ENCODE measurements around the gene GTF2A2.
"Not testable (repeated sequence)": the region's sequence is repeated elsewhere in the genome, so short reads cannot be mapped to it uniquely, and the experiment has no call there.

Gene GTF2A2, protein sequence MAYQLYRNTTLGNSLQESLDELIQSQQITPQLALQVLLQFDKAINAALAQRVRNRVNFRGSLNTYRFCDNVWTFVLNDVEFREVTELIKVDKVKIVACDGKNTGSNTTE

GRCh38 chr15:59656897-59657634, at the start of gene GTF2A2:
Gene GTF2A2 (minus strand): TSS chr15:59657515. CDS start chr15:59652277, 5,238 bp downstream.
- peak; percentile 92 for DNase-seq (ENCODE audit: low spot score)

DNA sequence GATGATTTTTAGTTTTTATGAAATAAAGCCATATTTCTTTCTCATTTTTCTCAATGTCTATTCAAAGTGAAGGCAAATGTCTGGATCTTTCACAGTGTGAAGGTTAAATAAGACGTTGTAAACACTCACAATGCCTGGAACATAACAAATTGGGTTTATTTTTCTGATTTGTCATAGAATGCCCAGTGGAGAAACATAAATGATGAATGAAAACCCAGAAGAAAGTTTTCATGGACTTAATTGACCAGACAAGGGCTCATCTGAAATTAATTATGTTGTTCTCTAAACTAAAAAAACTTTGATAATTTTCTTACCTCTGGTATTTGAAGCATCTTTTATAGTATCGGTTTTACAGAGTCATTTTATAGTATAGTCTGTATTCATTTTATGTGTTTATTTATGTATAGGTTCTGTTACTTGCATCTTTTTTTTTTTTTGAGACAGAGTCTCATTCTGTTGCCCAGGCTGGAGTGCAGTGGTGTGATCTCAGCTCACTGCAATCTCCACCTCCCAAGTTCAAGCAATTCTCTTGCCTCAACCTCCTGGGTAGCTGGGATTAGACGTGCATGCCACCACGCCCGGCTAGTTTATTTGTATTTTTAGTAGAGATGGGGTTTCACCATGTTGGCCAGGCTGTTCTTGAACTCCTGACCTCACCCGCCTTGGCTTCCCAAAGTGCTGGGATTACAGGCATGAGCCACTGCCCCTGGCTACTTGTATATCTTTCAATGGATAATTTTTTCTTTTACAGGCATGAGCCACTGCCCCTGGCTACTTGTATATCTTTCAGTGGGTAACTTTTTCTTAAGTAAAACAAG, 46.9 kb upstream of the GTF2A2 start:
- no peak for DNase-seq (ENCODE audit: low spot score)

DNA sequence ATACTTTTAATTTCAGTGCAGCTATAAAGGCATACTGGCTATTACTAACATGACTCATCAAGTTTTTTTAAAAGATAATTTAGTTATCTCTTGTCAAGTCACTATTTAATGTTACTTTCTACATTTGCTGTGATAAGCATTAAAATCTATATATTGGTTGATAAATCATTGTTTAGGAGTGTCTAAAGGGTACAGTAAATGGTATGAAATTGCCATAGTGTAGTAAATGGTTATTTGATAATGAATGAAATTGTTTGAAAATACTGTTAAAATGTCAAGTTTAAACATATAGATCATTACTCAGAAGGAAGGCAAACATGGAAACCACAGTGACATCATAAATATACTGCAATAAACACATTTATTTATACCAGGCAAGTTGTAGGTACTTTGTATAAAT, 45.0 kb upstream of the GTF2A2 start:
- DNase-seq (ENCODE audit: low spot score) = no peak

DNA sequence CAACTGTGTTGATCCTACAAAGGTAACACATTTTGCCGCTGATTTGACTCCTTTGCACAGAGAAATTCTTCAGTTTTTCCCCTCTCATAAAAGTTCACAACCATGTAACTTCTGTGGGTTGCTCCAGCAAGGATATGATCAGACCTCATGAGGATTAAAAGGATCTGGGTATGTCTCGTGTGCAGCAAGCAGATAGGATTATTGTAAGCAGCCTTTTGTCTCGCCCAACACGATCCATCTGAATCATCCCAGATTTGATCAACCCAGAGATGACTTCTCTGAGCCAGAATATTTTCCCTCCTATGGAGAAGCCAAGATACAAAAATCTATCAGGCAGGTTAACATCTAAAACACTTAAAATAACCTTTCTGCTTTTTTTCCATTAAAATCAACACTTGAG, 44.6 kb upstream of the GTF2A2 start:
- no peak for DNase-seq (ENCODE audit: low spot score)

DNA sequence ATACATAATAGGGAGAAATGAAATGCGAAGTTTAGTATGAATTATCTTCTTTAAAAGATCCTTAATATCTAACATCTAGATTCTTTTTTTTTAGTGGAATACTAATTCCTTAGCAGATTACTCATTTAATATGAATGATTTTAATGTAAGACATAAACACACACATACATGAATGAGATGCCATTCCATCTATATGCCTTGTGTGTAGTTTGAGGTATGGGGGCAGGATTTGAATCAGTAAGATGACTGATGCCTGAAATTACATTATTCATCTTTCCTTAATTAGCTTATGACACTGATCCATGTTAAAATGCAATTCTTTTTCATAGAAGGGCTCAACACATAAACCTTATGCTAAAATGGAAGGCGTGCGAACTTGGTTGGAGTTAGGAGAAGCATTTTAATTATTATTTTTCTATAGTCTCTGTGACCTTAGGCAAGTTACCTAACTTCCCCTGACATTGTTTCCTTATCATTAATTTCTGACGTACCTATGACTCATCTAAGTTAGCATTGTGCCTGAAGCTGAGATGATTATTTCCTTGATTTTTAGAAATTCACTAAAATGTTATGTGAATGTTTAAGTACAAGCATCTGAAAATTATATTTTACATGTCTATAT, 42.6 kb upstream of the GTF2A2 start:
- DNase-seq (ENCODE audit: low spot score) = no peak

DNA sequence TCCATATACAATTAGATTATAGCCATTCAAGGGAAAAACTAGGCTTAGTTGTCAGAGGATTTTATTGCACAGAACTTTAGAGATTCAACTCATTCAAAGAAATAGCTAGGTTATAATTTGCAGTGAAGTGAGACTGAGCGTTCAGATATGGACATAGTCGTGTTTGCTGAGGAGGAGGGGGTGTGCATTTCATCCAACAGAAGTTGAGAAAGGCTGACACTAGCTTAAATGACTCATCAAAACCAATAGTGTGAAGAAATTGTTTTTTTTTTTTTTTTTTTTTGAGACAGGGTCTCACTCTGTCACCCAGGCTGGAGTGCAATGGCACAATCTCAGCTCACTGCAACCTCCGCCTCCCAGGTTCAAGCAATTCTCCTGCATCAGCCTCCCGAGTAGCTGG, 40.8 kb upstream of the GTF2A2 start:
- not testable (repeated sequence) for DNase-seq (ENCODE audit: low spot score)

GRCh38 chr15:59696332-59696731, 39.0 kb upstream of the GTF2A2 start:
- DNase-seq (ENCODE audit: low spot score) = no peak

- no peak for DNase-seq (ENCODE audit: low spot score)
Observed at GRCh38 chr15:59694779-59695178, 37.5 kb upstream of the GTF2A2 start.

DNA sequence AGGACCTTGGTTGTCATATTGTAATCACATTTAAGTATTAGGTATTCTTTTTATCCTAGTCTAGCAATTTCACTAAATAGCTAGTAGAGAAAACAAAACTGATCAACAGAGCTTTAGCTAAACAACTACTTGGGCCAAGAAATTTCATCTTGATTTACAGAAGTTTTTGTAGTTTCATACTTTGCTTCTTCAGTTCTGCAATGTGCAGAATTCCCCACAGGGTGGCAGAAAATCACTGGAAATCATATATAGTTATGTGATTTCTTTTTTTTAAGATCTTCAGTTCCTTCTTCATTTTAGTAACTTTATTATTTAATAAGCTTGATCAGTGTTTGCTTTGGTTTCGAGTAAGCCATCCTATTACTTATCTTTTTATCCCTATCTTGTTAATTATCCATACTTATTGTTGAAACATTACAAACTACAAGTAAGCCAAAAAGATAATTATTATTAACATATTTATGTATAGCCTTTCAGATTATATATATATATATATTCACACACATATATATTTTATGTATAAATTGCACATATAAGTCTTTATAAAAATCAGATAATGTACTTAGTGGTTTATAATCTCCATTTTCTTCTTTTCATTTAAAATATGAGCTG, 34.0 kb upstream of the GTF2A2 start:
- DNase-seq (ENCODE audit: low spot score) = no peak

DNA sequence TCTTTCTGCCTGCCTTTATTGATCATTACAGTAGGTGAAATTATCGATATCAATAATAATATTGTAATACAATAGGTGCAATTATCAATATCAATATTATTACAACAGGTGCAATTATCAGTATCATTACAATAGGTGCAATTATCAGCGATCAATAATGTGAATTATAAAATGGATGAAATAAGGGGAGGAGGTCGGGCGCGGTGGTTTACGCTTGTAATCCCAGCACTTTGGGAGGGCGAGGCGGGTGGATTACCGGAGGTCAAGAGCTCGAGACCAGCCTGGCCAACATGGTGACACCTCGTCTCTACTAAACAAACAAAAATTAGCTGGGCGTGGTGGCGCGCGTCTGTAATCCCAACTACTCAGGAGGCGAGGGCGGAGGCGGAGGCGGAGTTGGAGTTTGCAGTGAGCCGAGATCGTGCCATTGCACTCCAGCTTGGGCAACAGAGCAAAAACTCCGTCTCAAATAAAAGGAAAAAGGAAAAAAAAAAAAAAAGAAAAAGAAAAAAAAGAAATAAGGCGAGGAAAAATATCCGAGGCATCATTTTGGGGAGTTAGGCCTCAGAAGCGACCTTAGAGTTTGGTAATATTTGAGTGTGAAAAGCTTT, 32.4 kb upstream of the GTF2A2 start:
- no peak for DNase-seq (ENCODE audit: low spot score)

GRCh38 chr15:59688782-59689625, 31.7 kb upstream of the GTF2A2 start, which contains the start of gene BNIP2:
Gene BNIP2 (minus strand): TSS chr15:59689320. CDS start chr15:59682457, 6,863 bp downstream.
- DNase-seq (ENCODE audit: low spot score) = peak; percentile 91

GRCh38 chr15:59688423-59688781, 31.1 kb upstream of the GTF2A2 start:
- DNase-seq (ENCODE audit: low spot score) = no peak

DNA sequence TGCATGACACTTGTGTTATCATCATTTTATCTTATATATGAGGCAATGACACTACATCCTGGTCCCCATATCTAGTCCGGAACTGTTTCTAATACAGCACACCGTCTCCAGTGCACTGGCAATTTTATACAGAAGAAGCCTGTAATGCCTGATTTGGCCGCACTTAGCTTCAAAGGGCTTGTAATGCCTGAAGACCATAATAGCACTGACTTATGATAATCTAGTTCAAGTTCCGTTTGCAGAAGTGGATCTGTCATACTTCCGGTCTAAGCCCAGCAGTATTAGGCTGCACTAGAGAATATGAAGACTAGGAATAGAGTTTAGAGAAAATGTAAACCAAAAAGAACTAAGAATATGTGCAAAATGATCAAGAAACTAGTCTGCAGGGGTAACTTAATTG, 30.5 kb upstream of the GTF2A2 start:
- DNase-seq (ENCODE audit: low spot score) = no peak

DNA sequence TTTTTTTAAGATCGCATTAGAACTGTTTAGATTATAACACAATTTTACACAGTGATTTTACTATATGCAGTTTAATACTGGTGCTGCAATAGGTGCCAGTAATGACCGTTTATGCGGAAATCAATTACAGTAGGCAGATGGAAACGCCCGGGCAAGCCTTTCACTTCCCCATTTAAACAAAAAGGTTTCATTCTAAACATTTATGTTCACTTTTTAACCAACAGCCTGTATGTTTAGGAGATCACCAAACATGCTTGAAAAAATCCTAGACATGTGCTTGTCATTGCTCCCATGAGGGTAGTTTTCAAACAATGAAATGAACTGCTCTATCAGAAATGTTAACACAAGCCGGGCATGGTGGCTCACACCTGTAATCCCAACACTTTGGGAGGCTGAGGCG, 29.1 kb upstream of the GTF2A2 start:
- DNase-seq (ENCODE audit: low spot score) = no peak

GRCh38 chr15:59685737-59686297, 28.5 kb upstream of the GTF2A2 start:
- DNase-seq (ENCODE audit: low spot score) = no peak

- no peak for DNase-seq (ENCODE audit: low spot score)
Observed at GRCh38 chr15:59680870-59681269, 23.6 kb upstream of the GTF2A2 start.

DNA sequence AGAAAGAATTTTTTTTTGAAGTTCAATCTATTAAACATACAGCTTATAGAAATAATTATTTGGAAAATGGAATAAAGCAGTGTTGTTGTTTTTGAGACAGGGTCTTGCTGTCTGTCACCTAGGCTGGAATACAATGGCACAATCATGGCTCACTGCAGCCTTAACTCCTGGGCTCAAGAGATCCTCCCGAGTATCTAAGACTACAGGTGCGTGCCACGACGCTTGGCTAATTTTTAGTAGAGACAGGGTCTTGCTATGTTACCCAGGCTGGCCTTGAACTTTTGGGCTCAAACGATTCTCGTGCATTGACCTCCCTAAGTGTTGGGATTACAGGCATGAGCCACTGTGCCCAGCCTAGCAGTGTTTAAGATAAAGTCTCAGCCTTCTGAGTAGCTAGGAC, 23.0 kb upstream of the GTF2A2 start:
- DNase-seq (ENCODE audit: low spot score) = no peak

DNA sequence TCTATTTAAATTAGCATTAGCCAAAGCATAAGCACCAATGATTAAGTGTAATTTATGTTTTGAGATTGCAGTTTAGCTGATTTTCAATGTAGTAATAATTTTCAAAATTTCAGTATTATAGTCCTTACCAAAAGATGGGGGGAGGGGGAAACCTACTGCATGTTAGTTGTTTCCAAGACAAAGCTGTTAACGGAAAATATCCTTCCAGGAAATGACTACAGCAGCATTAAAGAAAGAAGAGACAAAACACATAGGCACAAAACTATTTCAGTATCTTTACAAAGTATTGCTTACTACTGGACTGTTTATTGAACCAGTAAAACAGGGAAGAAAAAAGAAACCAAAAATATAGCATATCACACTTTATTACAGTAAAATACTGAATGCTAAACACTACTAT, 21.3 kb upstream of the GTF2A2 start:
- DNase-seq (ENCODE audit: low spot score) = no peak

DNA sequence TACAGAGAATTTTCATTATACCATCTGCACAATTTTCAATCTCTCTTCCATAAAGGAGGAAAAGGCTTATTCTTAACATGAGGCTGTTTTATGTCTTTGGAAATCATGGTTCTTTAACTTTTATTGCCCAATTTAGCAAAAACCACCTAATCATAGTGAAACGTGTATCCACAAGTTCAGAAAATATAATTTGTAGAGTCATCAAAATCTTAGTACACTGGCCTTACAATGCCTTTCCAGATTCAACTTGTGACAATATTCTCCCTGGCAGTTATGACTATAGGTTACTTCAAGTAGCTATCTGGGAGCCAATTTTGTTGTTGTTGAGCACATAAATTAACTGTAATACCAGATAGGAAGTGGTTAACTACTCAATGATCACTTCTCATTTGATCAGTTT, 20.9 kb upstream of the GTF2A2 start:
- DNase-seq (ENCODE audit: low spot score) = no peak

DNA sequence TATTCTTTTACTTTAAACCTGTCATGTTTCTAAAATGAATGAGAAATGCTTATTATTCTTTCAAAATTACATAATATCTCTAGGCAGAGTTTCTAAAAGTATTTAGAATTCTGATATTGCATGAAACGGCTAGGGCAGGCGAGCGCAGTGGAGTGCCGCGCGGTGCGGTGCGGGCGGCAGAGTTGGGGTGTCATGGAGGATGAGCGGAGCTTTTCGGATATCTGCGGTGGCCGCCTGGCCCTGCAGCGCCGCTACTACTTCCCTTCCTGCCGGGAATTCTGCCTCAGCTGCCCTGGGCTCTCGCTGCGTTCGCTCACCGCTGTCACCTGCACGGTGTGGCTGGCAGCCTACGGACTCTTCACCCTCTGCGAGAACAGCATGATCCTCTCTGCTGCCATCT, 19.2 kb upstream of the GTF2A2 start:
- no peak for DNase-seq (ENCODE audit: low spot score)

All from COLO829 (cell line).